ENCODE data around the gene MSX1. TPM values are rescaled to one million over a fixed set of nuclear protein-coding genes. Genes with fewer than 3 reads are reported as not detected.
A peak's percentile ranks its signal among the peaks of the same experiment; 100 is the strongest.

Gene MSX1
- total RNA-seq, 1 experiment from 2014 or later, result 59.9 TPM

DNA sequence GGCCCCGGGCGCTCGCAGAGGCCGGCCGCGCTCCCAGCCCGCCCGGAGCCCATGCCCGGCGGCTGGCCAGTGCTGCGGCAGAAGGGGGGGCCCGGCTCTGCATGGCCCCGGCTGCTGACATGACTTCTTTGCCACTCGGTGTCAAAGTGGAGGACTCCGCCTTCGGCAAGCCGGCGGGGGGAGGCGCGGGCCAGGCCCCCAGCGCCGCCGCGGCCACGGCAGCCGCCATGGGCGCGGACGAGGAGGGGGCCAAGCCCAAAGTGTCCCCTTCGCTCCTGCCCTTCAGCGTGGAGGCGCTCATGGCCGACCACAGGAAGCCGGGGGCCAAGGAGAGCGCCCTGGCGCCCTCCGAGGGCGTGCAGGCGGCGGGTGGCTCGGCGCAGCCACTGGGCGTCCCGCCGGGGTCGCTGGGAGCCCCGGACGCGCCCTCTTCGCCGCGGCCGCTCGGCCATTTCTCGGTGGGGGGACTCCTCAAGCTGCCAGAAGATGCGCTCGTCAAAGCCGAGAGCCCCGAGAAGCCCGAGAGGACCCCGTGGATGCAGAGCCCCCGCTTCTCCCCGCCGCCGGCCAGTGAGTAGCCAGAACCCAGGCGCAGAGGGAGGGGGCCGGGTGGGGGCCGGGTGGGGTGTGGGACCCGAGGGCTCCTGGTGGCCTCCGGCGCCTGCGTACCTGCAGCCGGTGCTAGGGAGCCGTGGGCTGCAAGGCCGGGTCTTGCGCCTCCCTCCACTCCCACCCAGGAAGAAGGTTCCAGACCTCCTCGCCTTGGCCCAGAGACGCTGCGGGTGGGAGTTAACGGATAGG lies 534 bp downstream of the MSX1 start:
- Histone ChIP-seq H3K9me3 (ENCODE audit: control insufficient read depth in 1 of 2, insufficient read depth in 1 of 2, low read depth in 1 of 2, low read length in 2 of 2) (no peaks in the 10 kb centered on the region), H2AFZ (ENCODE audit: low read depth, low read length, poor library complexity, severe bottlenecking) (no peak overlapping the region), H3K9ac (ENCODE audit: low read length) (peak overlapping the region; percentile 88), H3K4me3 (replicated peaks in 1 of 2; ENCODE audit: low read depth in 1 of 2, low read length in 2 of 2) (peak overlapping the region; percentile 58 to 67), H3K9me2 (ENCODE audit: insufficient read depth) (no peaks in the 10 kb centered on the region), H4K20me1 (ENCODE audit: insufficient read depth) (peaks cover 3% of the 10 kb centered on the region; the same call in 1 of the 2 replicates), H3K4me1 (ENCODE audit: control insufficient read depth in 1 of 2, insufficient read depth in 2 of 2, low read length in 2 of 2) (peaks cover 22 to 44% of the 10 kb centered on the region in 2 experiments), H3K36me3 (ENCODE audit: control insufficient read depth in 1 of 2, insufficient read depth in 2 of 2, low read length in 2 of 2) (peaks cover 17 to 27% of the 10 kb centered on the region in 2 experiments; a peak in 3 of 4 replicates), H3K4me2 (ENCODE audit: low read length) (peak overlapping the region; percentile 76), H3K79me2 (ENCODE audit: insufficient read depth, low read length) (peaks cover 30% of the 10 kb centered on the region), H3K27me3 (ENCODE audit: insufficient read depth, low read length) (no peaks in the 10 kb centered on the region), H3K27ac (ENCODE audit: low read depth, low read length) (peak overlapping the region; percentile 94)
- BruUV-seq (replicated peaks), result no TSS peak
- ChIA-PET POLR2A (interaction anchor here (0.6 to 2.4 kb wide), 4 partner anchors 19 to 99 kb away, joined by 3 to 9 read pairs (median 3); no protein-coding TSS in a partner anchor), CTCF (no interaction called here), RAD21 (ENCODE audit: low non-redundant PET in 1 of 2, low total read pairs in 2 of 2, uncharacterized antibody in 2 of 2, unreplicated experiment in 2 of 2) (interaction anchor here in 1 of 2 experiments (1.2 kb wide), 1 partner anchor 96 kb away, joined by 3 read pairs; no protein-coding TSS in a partner anchor)
- TF ChIP-seq FOSL1 (IDR thresholded peaks at IDR 0.05; ENCODE audit: low read depth) (no peak), YY1 (IDR thresholded peaks at IDR 0.05; ENCODE audit: extremely low read depth, insufficient replicate concordance, low read depth, low read length) (no peak), RAD21 (IDR thresholded peaks at IDR 0.05; ENCODE audit: low read depth) (no peak), JUND (IDR thresholded peaks at IDR 0.05) (no peak), ZFX (IDR thresholded peaks at IDR 0.05) (peak; percentile 94)
- intact Hi-C loops (cut with micrococcal nuclease), result loop anchor here (5.0 kb wide), 4 partner anchors 98 to 368 kb away; partner anchors contain the start of gene STX18
- ATAC-seq (peak; percentile 43), DNase-seq (ENCODE audit: low read depth, low spot score) (no peak)

DNA sequence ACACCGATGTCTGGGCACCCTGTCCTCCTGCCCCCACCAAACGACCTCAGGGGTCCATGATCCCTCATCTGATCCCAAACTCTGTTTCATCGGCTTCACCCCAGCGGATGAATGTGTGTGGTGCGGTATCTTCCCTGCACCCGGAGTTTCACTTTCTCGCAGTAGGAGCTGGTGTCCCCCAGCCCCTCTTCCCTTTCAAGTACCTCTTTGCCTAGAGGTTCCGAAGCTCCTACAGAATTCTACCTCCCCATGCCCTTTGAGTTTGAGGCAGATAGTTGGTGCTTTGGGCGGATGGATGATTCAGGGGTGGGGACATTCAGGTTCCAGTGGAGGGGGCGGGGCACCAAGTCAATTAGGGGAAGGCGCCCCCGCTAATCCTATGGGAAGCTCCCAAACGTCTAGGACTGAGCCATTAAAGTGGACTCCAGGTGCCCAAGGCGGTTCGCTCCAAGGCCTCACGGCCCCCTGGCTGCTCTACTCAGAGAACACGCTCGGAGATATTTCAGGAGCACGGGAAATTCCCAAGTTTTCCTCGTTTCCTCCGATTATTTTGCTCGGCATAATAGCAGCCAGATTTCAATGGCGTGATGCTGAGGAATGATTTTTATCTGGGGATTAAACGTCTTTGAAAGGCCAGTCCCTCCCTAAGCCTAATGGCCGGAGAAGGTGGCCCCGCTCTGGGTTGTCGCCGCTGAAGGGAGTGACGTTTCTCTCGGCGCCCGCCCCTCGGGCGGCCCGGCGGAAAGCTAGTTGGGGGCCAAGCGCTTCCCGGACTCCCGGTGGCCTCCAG lies 1.3 kb downstream of the MSX1 start:
- TF ChIP-seq EGR1 (IDR thresholded peaks at IDR 0.05; ENCODE audit: low read depth), result 0 out of 2 replicates have a peak, but pooled peaks have one; percentile 27
- TF ChIP-seq, protein P1, sequence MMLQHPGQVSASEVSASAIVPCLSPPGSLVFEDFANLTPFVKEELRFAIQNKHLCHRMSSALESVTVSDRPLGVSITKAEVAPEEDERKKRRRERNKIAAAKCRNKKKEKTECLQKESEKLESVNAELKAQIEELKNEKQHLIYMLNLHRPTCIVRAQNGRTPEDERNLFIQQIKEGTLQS (IDR thresholded peaks at IDR 0.05), result no peak
- TF ChIP-seq SIN3A (IDR thresholded peaks at IDR 0.05; ENCODE audit: low read depth), result no peak; the same call in 1 of the 2 replicates
- TF ChIP-seq ELF1 (IDR thresholded peaks at IDR 0.05; ENCODE audit: borderline replicate concordance, low read depth), result no peak
- TF ChIP-seq, protein P2, sequence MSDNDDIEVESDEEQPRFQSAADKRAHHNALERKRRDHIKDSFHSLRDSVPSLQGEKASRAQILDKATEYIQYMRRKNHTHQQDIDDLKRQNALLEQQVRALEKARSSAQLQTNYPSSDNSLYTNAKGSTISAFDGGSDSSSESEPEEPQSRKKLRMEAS (IDR thresholded peaks at IDR 0.05), result 0 out of 2 replicates have a peak, but pooled peaks have one; percentile 19
- Histone ChIP-seq H3K79me2 (ENCODE audit: insufficient read depth, low read length) (peaks cover 30% of the 10 kb centered on the region), H3K9me3 (ENCODE audit: control insufficient read depth in 1 of 2, insufficient read depth in 1 of 2, low read depth in 1 of 2, low read length in 2 of 2) (no peaks in the 10 kb centered on the region), H4K20me1 (ENCODE audit: insufficient read depth) (peaks cover 3% of the 10 kb centered on the region; the same call in 1 of the 2 replicates), H2AFZ (ENCODE audit: low read depth, low read length, poor library complexity, severe bottlenecking) (no peak overlapping the region), H3K4me2 (ENCODE audit: low read length) (peak overlapping the region; percentile 76), H3K4me3 (replicated peaks in 1 of 2; ENCODE audit: low read depth in 1 of 2, low read length in 2 of 2) (peak overlapping the region; percentile 58 to 67), H3K27ac (ENCODE audit: low read depth, low read length) (peak overlapping the region; percentile 94), H3K4me1 (ENCODE audit: control insufficient read depth in 1 of 2, insufficient read depth in 2 of 2, low read length in 2 of 2) (peaks cover 20 to 41% of the 10 kb centered on the region in 2 experiments), H3K36me3 (ENCODE audit: control insufficient read depth in 1 of 2, insufficient read depth in 2 of 2, low read length in 2 of 2) (peaks cover 17 to 27% of the 10 kb centered on the region in 2 experiments; a peak in 3 of 4 replicates), H3K9me2 (ENCODE audit: insufficient read depth) (no peaks in the 10 kb centered on the region), H3K9ac (ENCODE audit: low read length) (peak overlapping the region; percentile 88), H3K27me3 (ENCODE audit: insufficient read depth, low read length) (no peaks in the 10 kb centered on the region)
- intact Hi-C loops (cut with micrococcal nuclease), result loop anchor here (5.0 kb wide), 1 partner anchor 368 kb away; no protein-coding TSS in a partner anchor
- ATAC-seq (peak; percentile 26), DNase-seq (ENCODE audit: low read depth, low spot score) (no peak)
- ChIA-PET POLR2A (interaction anchor here (1.2 to 2.4 kb wide), 3 partner anchors 18 to 100 kb away, joined by 3 to 9 read pairs (median 4); no protein-coding TSS in a partner anchor), CTCF (no interaction called here), RAD21 (ENCODE audit: low non-redundant PET in 1 of 2, low total read pairs in 2 of 2, uncharacterized antibody in 2 of 2, unreplicated experiment in 2 of 2) (interaction anchor here (0.6 to 1.2 kb wide), 2 partner anchors 97 to 370 kb away, joined by 3 read pairs; no protein-coding TSS in a partner anchor)
- no TSS peak for BruUV-seq (replicated peaks)

Measured in HCT116 (cell line).